Bronchial epithelial cell (primary cell): ENCODE results near the gene METTL6. TPM values are rescaled to one million over a fixed set of nuclear protein-coding genes. Genes with fewer than 3 reads are reported as not detected.
"Not testable (repeated sequence)": the region's sequence is repeated elsewhere in the genome, so short reads cannot be mapped to it uniquely, and the experiment has no call there.

ENCODE experiments used
- DNase-seq: peaks from one replicate; pipeline ENCODE4 v3.0.0-alpha.2; 2010; ENCODE audit warnings: low read depth
- FAIRE-seq: peaks from 2 replicates; lab custom pipeline; 2011; peaks lifted over from hg19 to GRCh38; lab: Jason Lieb, UNC
- H3K27me3 ChIP-seq: 2 replicates; pipeline ENCODE4 v1.5.1; 2011; ENCODE audit warnings: low read length; ENCODE audit not compliant: control insufficient read depth, insufficient read depth
- H3K36me3 ChIP-seq: 2 replicates; pipeline ENCODE4 v1.5.1; 2011; ENCODE audit warnings: low read length; ENCODE audit not compliant: control insufficient read depth, insufficient read depth
- H3K4me3 ChIP-seq: 2 replicates; pipeline ENCODE4 v1.5.1; 2011; ENCODE audit warnings: mild to moderate bottlenecking, low read depth, low read length, control low read depth
- total RNA-seq: library from RNA; depleted of rRNA; stranded (reverse); fragments of >200 nt; gene quantifications from 2 replicates; pipeline ENCODE4 v1.2.1, GENCODE V29; 2014
- TF ChIP-seq, protein P1 (sequence below): IDR thresholded peaks from 2 replicates; pipeline ENCODE4 v1.5.1; 2011; ENCODE audit warnings: mild to moderate bottlenecking, moderate library complexity, low read length, control low read depth, inconsistent platforms; ENCODE audit not compliant: insufficient read depth, severe bottlenecking

METTL6 gene
- total RNA-seq, 1 donor from 2014 or later = 41.3 TPM

DNA sequence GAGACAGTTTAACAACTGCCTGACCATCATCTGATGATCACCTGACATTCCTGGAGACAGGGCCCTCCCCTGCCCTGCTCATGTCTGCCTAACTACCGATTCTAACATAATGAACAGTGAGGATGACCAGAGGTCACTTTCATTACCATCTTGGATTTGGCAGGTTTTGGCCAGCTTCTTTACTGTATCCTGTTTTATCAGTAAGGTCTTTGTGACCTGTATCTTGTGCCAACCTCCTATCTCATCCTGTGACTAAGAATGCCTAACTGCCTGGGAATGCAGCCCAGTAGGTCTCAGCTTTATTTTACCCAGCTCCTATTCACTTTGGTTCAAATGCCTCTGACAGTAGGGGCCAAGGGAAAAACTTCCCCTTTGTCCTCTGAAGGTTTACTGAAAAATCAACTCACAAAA lies 40.2 kb downstream of the METTL6 start:
- DNase-seq (peak; percentile 74), FAIRE-seq (no peak)
- H3K4me3 ChIP-seq = no peak overlapping the region
- TF ChIP-seq, protein P1, sequence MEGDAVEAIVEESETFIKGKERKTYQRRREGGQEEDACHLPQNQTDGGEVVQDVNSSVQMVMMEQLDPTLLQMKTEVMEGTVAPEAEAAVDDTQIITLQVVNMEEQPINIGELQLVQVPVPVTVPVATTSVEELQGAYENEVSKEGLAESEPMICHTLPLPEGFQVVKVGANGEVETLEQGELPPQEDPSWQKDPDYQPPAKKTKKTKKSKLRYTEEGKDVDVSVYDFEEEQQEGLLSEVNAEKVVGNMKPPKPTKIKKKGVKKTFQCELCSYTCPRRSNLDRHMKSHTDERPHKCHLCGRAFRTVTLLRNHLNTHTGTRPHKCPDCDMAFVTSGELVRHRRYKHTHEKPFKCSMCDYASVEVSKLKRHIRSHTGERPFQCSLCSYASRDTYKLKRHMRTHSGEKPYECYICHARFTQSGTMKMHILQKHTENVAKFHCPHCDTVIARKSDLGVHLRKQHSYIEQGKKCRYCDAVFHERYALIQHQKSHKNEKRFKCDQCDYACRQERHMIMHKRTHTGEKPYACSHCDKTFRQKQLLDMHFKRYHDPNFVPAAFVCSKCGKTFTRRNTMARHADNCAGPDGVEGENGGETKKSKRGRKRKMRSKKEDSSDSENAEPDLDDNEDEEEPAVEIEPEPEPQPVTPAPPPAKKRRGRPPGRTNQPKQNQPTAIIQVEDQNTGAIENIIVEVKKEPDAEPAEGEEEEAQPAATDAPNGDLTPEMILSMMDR = no peak
- H3K36me3 ChIP-seq = no peaks in the 10 kb centered on the region
- H3K27me3 ChIP-seq = no peaks in the 10 kb centered on the region

DNA sequence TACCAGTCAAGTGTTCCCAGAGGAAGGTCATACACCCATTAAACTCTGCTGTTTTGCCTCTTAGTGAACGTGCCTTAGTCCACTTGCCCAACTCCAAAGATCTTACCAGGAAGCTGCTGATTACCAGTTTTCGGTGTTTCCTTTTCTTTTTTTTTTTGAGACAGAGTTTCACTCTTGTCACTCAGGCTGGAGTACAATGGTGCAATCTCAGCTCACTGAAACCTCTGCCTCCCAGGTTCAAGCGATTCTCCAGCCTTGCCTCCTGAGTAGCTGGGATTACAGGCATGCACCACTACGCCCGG lies 40.7 kb downstream of the METTL6 start:
- not testable (repeated sequence) for DNase-seq, H3K36me3 ChIP-seq, FAIRE-seq, H3K27me3 ChIP-seq, H3K4me3 ChIP-seq

DNA sequence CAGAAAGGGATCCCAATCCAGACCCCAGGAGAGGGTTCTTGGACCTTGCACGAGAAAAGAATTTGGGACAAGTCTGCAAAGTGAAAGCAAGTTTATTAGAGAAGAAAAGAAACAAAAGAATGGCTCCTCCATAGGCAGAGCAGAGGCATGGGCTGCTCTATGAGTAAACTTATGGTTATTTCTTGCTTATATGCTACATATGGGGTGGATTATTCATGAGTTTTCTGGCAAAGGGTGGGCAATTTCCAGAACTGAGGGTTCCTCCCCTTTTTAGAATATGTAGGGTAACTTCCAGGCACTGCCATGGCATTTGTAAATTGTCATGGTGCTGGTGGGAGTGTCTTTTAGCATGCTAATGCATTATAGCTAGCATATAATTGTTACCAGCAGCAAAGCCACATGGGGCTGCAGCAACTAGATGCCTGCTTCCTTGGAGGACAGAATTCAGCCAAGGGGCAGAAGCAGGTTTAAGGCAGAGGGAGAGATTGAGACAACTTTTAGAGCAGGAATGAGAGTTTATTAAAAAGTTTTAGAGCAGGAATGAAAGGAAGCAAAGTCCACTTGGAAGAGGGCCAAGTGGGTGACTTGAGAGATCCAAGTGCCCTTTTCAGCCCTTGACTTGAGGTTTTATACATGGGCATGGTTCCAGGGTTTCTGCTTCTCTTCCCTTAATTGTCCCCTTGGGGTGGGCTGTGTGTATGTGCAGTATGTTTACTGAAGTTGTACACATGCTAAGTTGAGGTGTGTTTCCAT lies 41.3 kb downstream of the METTL6 start:
- H3K36me3 ChIP-seq = no peaks in the 10 kb centered on the region
- FAIRE-seq (no peak), DNase-seq (no peak)
- TF ChIP-seq, protein P1 = no peak
- no peaks in the 10 kb centered on the region for H3K27me3 ChIP-seq
- no peak overlapping the region for H3K4me3 ChIP-seq

DNA sequence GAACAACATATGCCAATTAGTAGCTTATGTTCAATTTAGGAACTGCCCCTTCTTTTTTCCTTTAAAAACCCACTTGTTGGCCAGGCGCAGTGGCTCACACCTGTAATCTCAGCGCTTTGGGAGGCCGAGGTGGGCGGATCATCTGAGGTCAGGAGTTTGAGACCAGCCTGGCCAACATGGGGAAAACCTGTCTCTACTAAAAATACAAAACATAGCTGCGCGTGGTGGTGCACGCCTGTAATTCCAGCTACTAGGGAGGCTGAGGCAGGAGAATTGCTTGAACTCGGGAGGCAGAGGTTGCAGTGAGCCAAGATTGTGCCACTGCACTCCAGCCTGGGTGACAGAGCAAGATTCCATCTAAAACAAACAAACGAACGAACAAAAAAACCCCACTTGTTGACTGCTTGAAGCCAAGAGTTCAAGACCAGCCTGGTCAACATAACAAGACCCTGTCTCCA lies 42.1 kb downstream of the METTL6 start:
- FAIRE-seq, H3K27me3 ChIP-seq, H3K36me3 ChIP-seq, H3K4me3 ChIP-seq, DNase-seq: not testable (repeated sequence)

- TF ChIP-seq, protein P1 = no peak
- H3K27me3 ChIP-seq = no peaks in the 10 kb centered on the region
- FAIRE-seq = no peak
- no peak for DNase-seq
- H3K36me3 ChIP-seq = no peaks in the 10 kb centered on the region
- H3K4me3 ChIP-seq = no peak overlapping the region
Observed at GRCh38 chr3:15384510-15385237, 42.7 kb downstream of the METTL6 start.

DNA sequence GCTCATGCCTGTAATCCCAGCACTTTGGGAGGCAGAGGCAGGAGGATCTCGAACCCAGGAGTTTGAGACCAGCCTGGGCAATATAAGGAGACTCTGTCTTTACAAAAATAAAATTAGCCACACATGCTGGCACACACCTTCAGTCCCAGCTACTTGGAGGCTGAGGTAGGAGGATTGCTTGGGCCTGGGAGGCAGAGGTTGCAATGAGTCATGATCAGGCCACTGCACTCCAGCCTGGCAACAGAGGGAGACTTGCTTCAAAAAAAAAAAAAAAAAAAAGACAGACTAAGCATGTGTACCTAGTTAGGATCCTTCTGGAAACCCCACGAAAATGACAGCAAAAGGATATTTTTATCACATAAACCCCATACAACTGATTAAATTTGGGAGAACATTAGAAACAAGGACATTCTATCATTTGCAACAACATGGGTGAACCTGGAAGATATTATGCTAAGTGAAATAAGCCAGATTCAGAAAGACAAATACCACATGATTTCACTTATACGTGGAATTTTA lies 44.9 kb downstream of the METTL6 start:
- TF ChIP-seq, protein P1 = no peak
- Histone ChIP-seq H3K36me3 (no peaks in the 10 kb centered on the region), H3K4me3 (no peak overlapping the region), H3K27me3 (no peaks in the 10 kb centered on the region)
- FAIRE-seq (no peak), DNase-seq (no peak)
